Measurements from ENCODE around the gene HDAC4.

DNA sequence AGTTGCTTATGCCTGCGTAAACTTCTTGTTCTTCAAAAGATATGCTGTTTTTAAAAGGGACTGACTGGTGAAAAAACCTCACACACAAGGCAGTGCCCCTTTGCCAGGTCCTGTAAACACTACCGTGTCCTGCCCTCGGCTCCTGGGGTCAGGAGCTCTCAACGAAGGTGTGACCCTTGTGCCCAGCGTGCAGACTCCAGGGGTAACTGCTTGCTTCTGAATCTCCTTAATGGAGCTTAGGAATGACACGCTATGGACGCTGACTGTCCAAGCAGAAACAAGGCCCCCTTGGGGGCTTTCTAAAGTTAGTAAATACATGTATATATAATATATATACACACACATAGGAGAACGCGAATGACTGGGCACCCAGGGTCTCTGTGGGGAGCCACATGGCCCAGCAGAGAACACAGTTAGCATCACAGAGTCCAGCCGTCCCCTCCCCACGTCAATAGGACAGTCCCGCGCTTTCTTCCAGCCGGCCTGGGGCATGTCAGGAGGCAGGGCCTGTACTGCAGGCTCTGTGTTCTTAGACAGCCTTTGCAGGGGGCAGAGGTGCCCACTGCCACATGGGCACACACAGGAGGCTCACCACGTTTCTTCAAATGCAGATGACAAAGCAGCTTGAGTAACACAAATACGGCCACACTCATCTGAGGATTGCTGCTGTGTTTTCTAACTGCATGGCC lies 96.1 kb downstream of the HDAC4 start:
- no peak for TF ChIP-seq YY1 (IDR thresholded peaks at IDR 0.05; ENCODE audit: insufficient read depth, insufficient read length)
- no peak for TF ChIP-seq SUZ12 (IDR thresholded peaks at IDR 0.05; ENCODE audit: extremely low read depth, insufficient read depth, insufficient read length)
